Caco-2 (cell line): ENCODE measurements around the gene UPK1B. TPM values are rescaled to one million over a fixed set of nuclear protein-coding genes. Genes with fewer than 3 reads are reported as not detected.

Experiments
- BruUV-seq: library from RNA; stranded (reverse); fragments of 400-500 nt; replicated peaks from 2 replicates; lab custom pipeline; 2021; lab: Mats Ljungman, UMichigan
- CTCF ChIA-PET: fragments of 300-600 bp; sonication (Branson Sonifier 250); formaldehyde crosslinking; loops from one replicate; lab custom pipeline; 2022; ENCODE audit warnings: antibody characterized with exemption; lab: Charles Lee
- POLR2A ChIA-PET: fragments of 300-600 bp; sonication (Branson Sonifier 250); formaldehyde crosslinking; loops from one replicate; lab custom pipeline; 2022; ENCODE audit warnings: antibody characterized with exemption; lab: Charles Lee
- DNase-seq, 2 experiments: peaks; one replicate each; pipeline versions ENCODE4 v3.0.0 to v3.0.0-alpha.2; 2020 to 2022
- H3K27me3 ChIP-seq: replicated peaks from 2 replicates; pipeline ENCODE4 v1.6.0; 2011; ENCODE audit warnings: low read length; ENCODE audit not compliant: control insufficient read depth, insufficient read depth
- H3K36me3 ChIP-seq: 2 replicates; pipeline ENCODE4 v1.5.1; 2011; ENCODE audit warnings: low read length; ENCODE audit not compliant: control insufficient read depth, insufficient read depth
- H3K4me1 ChIP-seq: fragments of 250-450 bp; sonication (Bioruptor Pico); 2 replicates; pipeline ENCODE4 v1.5.1; 2020; ENCODE audit warnings: mild to moderate bottlenecking
- H3K4me3 ChIP-seq: 2 replicates; pipeline ENCODE4 v1.5.1; 2011; ENCODE audit warnings: low read depth, mild to moderate bottlenecking, control low read depth, low read length
- H3K9me3 ChIP-seq: fragments of 250-450 bp; sonication (Bioruptor Pico); 2 replicates; pipeline ENCODE4 v1.5.1; 2020; ENCODE audit warnings: mild to moderate bottlenecking, moderate library complexity
- H3K27ac Mint-ChIP-seq: one replicate; pipeline ENCODE4 v1.8.0; 2022; ENCODE audit warnings: mixed read lengths; ENCODE audit not compliant: unreplicated experiment
- H3K27me3 Mint-ChIP-seq: one replicate; pipeline ENCODE4 v1.8.0; 2022; ENCODE audit warnings: mixed read lengths; ENCODE audit not compliant: insufficient read depth, unreplicated experiment
- H3K36me3 Mint-ChIP-seq: one replicate; pipeline ENCODE4 v1.8.0; 2022; ENCODE audit warnings: mild to moderate bottlenecking, mixed read lengths; ENCODE audit not compliant: insufficient read depth, unreplicated experiment
- H3K4me1 Mint-ChIP-seq: one replicate; pipeline ENCODE4 v1.8.0; 2022; ENCODE audit warnings: low read depth, mixed read lengths; ENCODE audit not compliant: unreplicated experiment
- H3K4me3 Mint-ChIP-seq: one replicate; pipeline ENCODE4 v1.8.0; 2022; ENCODE audit warnings: mild to moderate bottlenecking, moderate library complexity, mixed read lengths; ENCODE audit not compliant: unreplicated experiment
- H3K9me3 Mint-ChIP-seq: one replicate; pipeline ENCODE4 v1.8.0; 2022; ENCODE audit warnings: mixed read lengths; ENCODE audit not compliant: unreplicated experiment
- CTCF ChIP-seq, 2 experiments: fragments of 200-600 bp in 1 of 2; IDR thresholded peaks; 1 replicate in 1 of 2; 2 replicates in 1 of 2; pipeline versions ENCODE4 v1.5.1 to v1.8.0; 2011 to 2022; ENCODE audit warnings: antibody characterized with exemption in 1 of 2, control low read depth in 1 of 2, inconsistent platforms in 1 of 2, low read depth in 1 of 2, low read length in 1 of 2, mild to moderate bottlenecking in 1 of 2, moderate library complexity in 1 of 2; ENCODE audit not compliant: insufficient read depth in 1 of 2, severe bottlenecking in 1 of 2, unreplicated experiment in 1 of 2
- intact Hi-C: fragments of 100-400 bp; cut with micrococcal nuclease; formaldehyde crosslinking; loops from one replicate; pipeline ENCODE4 v1.10.0; 2022; ENCODE audit not compliant: unreplicated experiment
- total RNA-seq: library from RNA; stranded (reverse); gene quantifications from 2 replicates; pipeline ENCODE4 v1.2.3, GENCODE V29; 2022

UPK1B gene
- total RNA-seq, 1 experiment from 2014 or later, result 0.50 TPM

DNA sequence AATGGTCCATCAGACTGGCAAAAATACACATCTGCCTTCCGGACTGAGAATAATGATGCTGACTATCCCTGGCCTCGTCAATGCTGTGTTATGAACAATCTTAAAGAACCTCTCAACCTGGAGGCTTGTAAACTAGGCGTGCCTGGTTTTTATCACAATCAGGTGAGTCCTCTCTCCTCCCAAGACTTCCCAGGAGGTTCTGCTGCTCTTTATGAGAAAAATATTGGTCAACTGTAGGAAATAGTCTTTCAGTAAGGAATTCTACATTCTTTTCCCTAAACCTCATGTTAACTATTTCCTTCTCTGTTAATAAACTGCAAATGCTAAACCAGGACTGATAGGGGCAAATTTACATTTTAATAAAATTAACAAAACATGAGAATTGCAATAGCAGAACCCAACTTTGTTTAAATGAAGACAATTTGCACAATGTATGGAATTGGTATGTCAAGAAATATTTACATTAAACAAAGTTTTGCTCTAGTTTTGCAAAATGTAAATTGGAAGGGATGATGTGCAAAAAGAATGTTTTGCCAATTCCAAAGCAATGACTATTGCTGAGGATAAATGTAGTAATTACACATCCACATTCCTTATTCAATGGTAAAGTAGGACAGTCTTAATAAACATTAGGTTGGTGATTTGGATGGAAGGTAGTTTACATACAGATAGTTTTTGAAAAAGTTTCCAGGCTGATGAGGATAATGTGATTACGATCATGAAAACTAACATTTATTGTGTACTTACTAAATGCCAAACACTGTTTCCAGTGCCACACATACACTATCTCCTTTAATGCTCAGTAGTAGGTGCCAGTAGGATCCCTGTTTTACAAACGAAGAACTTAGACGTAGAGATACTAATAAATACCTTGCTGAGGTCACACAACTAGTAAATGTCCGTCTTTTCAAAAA, 21.1 kb downstream of the UPK1B start:
- no peaks in the 10 kb centered on the region for H3K9me3 Mint-ChIP-seq
- DNase-seq, result no peak
- Histone ChIP-seq H3K4me1 (peaks cover 8% of the 10 kb centered on the region), H3K27me3 (no peaks in the 10 kb centered on the region), H3K9me3 (no peaks in the 10 kb centered on the region), H3K4me3 (no peak overlapping the region), H3K36me3 (no peaks in the 10 kb centered on the region)
- POLR2A ChIA-PET, result no interaction called here
- no peak for TF ChIP-seq CTCF (IDR thresholded peaks at IDR 0.05; ENCODE audit: insufficient read depth in 1 of 2, low read depth in 1 of 2, low read length in 1 of 2, severe bottlenecking in 1 of 2, unreplicated experiment in 1 of 2)
- peaks cover 8% of the 10 kb centered on the region for H3K4me1 Mint-ChIP-seq
- no peak overlapping the region for H3K4me3 Mint-ChIP-seq
- H3K36me3 Mint-ChIP-seq, result no peaks in the 10 kb centered on the region
- BruUV-seq, result no TSS peak
- CTCF ChIA-PET, result no interaction called here
- intact Hi-C loops, result no loop called here
- no peaks in the 10 kb centered on the region for H3K27me3 Mint-ChIP-seq
- no peak overlapping the region for H3K27ac Mint-ChIP-seq

DNA sequence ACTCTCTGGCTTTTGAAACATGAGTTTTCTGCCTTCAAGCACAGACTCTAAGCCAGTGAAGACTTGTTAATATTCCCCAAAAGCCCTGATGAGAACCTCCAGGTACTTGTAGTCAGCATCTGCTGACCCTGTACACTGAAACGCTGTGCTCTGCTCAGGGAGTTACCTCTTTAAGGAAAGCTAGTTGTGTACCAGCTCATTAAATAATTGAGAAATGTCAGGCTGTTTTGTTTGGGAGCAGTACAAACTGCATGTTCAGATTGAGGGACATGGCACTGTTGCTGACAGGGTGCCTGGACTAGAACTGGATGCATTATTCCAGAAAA, 21.7 kb downstream of the UPK1B start:
- H3K9me3 Mint-ChIP-seq, result no peaks in the 10 kb centered on the region
- no peak for TF ChIP-seq CTCF (IDR thresholded peaks at IDR 0.05; ENCODE audit: insufficient read depth in 1 of 2, low read depth in 1 of 2, low read length in 1 of 2, severe bottlenecking in 1 of 2, unreplicated experiment in 1 of 2)
- DNase-seq, result no peak
- peaks cover 8% of the 10 kb centered on the region for H3K4me1 Mint-ChIP-seq
- intact Hi-C loops, result no loop called here
- no peaks in the 10 kb centered on the region for H3K27me3 Mint-ChIP-seq
- H3K27ac Mint-ChIP-seq, result no peak overlapping the region
- H3K4me3 ChIP-seq, result no peak overlapping the region
- BruUV-seq, result no TSS peak
- peaks cover 8% of the 10 kb centered on the region for H3K4me1 ChIP-seq
- H3K36me3 Mint-ChIP-seq, result no peaks in the 10 kb centered on the region
- H3K36me3 ChIP-seq, result no peaks in the 10 kb centered on the region
- H3K4me3 Mint-ChIP-seq, result no peak overlapping the region
- ChIA-PET POLR2A (no interaction called here), CTCF (no interaction called here)
- no peaks in the 10 kb centered on the region for H3K27me3 ChIP-seq
- no peaks in the 10 kb centered on the region for H3K9me3 ChIP-seq

DNA sequence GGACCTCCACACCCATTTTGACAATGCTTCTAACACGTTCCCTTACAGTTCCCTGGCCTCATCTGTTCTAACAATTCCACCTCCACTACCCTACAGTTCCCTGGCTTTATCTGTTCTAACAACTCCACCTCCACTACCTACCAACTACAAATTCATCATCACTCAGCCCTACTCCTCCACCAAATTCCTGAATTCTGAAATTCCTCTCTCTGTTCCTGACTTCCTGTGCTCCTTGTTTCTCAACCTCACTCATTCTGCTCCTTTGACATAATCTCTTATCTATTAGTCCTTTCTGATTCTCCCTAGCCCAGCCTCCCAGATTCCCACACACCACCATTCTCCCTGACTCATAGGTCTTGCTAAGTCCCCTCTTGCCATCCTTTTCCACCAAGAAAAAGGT, 22.5 kb downstream of the UPK1B start:
- Mint-ChIP-seq H3K27me3 (no peaks in the 10 kb centered on the region), H3K27ac (no peak overlapping the region), H3K4me1 (peaks cover 8% of the 10 kb centered on the region), H3K36me3 (no peaks in the 10 kb centered on the region), H3K4me3 (no peak overlapping the region), H3K9me3 (no peaks in the 10 kb centered on the region)
- H3K27me3 ChIP-seq, result no peaks in the 10 kb centered on the region
- intact Hi-C loops, result no loop called here
- H3K4me3 ChIP-seq, result no peak overlapping the region
- ChIA-PET CTCF (no interaction called here), POLR2A (no interaction called here)
- H3K36me3 ChIP-seq, result no peaks in the 10 kb centered on the region
- no TSS peak for BruUV-seq
- no peaks in the 10 kb centered on the region for H3K9me3 ChIP-seq
- no peak for TF ChIP-seq CTCF (IDR thresholded peaks at IDR 0.05; ENCODE audit: insufficient read depth in 1 of 2, low read depth in 1 of 2, low read length in 1 of 2, severe bottlenecking in 1 of 2, unreplicated experiment in 1 of 2)
- peaks cover 8% of the 10 kb centered on the region for H3K4me1 ChIP-seq
- DNase-seq, result no peak
